Measurements from ENCODE around the gene PTPN6. TPM values are rescaled to one million over a fixed set of nuclear protein-coding genes. Genes with fewer than 3 reads are reported as not detected.
A peak's percentile ranks its signal among the peaks of the same experiment; 100 is the strongest.

Gene PTPN6
- total and polyA plus RNA-seq, 5 donors from 2014 or later = 174 to 321 (median 283) TPM

GRCh38 chr12:6935371-6936193, 15.6 kb upstream of the PTPN6 start:
- no peak for DNase-seq
- no peaks in the 10 kb centered on the region for H3K9me3 Mint-ChIP-seq
- H3K36me3 Mint-ChIP-seq = peaks cover 12% of the 10 kb centered on the region
- no peaks in the 10 kb centered on the region for H3K27me3 Mint-ChIP-seq
- Histone ChIP-seq H3K4me3 (ENCODE audit: low read depth, low read length) (no peak overlapping the region), H3K27me3 (ENCODE audit: control insufficient read depth, insufficient read depth, low read length) (no peaks in the 10 kb centered on the region), H3K27ac (ENCODE audit: insufficient read depth, low read length, poor library complexity, severe bottlenecking) (peak overlapping the region; percentile 93), H3K9me3 (ENCODE audit: control insufficient read depth in 2 of 2, low read length in 2 of 2) (no peaks in the 10 kb centered on the region), H3K36me3 (ENCODE audit: control insufficient read depth, insufficient read depth, low read length) (peaks cover 5% of the 10 kb centered on the region), H3K4me1 (ENCODE audit: control insufficient read depth, insufficient read depth, low read length, poor library complexity, severe bottlenecking) (peaks cover 34% of the 10 kb centered on the region)
- peak overlapping the region; percentile 71 to 88 (median 73) for H3K4me3 Mint-ChIP-seq
- peak overlapping the region; percentile 91 to 97 (median 95) for H3K27ac Mint-ChIP-seq
- no peak for ATAC-seq (ENCODE audit: low read depth in 2 of 2)
- H3K4me1 Mint-ChIP-seq = peaks cover 4 to 70% (median 30%) of the 10 kb centered on the region in 4 donors

GRCh38 chr12:6936194-6936635, 14.9 kb upstream of the PTPN6 start:
- H3K4me1 Mint-ChIP-seq = peaks cover 4 to 67% (median 28%) of the 10 kb centered on the region in 4 donors
- no peak overlapping the region for H3K4me3 ChIP-seq (ENCODE audit: low read depth, low read length)
- H3K9me3 Mint-ChIP-seq = no peaks in the 10 kb centered on the region
- H3K27me3 ChIP-seq (ENCODE audit: control insufficient read depth, insufficient read depth, low read length) = no peaks in the 10 kb centered on the region
- no peak for ATAC-seq (ENCODE audit: low read depth in 2 of 2)
- peak overlapping the region; percentile 91 to 97 (median 95) for H3K27ac Mint-ChIP-seq
- H3K4me3 Mint-ChIP-seq = peak overlapping the region; percentile 84 to 94 (median 89)
- peak overlapping the region; percentile 93 for H3K27ac ChIP-seq (ENCODE audit: insufficient read depth, low read length, poor library complexity, severe bottlenecking)
- H3K4me1 ChIP-seq (ENCODE audit: control insufficient read depth, insufficient read depth, low read length, poor library complexity, severe bottlenecking) = peaks cover 34% of the 10 kb centered on the region
- no peak for DNase-seq
- H3K36me3 Mint-ChIP-seq = peaks cover 12% of the 10 kb centered on the region
- H3K27me3 Mint-ChIP-seq = no peaks in the 10 kb centered on the region
- peaks cover 5% of the 10 kb centered on the region for H3K36me3 ChIP-seq (ENCODE audit: control insufficient read depth, insufficient read depth, low read length)
- H3K9me3 ChIP-seq (ENCODE audit: control insufficient read depth in 2 of 2, low read length in 2 of 2) = no peaks in the 10 kb centered on the region

GRCh38 chr12:6936636-6937480, 14.3 kb upstream of the PTPN6 start:
- Mint-ChIP-seq H3K9me3 (no peaks in the 10 kb centered on the region), H3K4me3 (peak overlapping the region; percentile 84 to 94 (median 89)), H3K4me1 (peaks cover 4 to 64% (median 28%) of the 10 kb centered on the region in 4 donors), H3K27ac (peak overlapping the region; percentile 91 to 97 (median 95)), H3K27me3 (no peaks in the 10 kb centered on the region), H3K36me3 (peaks cover 12% of the 10 kb centered on the region)
- Histone ChIP-seq H3K27me3 (ENCODE audit: control insufficient read depth, insufficient read depth, low read length) (no peaks in the 10 kb centered on the region), H3K9me3 (ENCODE audit: control insufficient read depth in 2 of 2, low read length in 2 of 2) (no peaks in the 10 kb centered on the region), H3K4me1 (ENCODE audit: control insufficient read depth, insufficient read depth, low read length, poor library complexity, severe bottlenecking) (peaks cover 34% of the 10 kb centered on the region), H3K4me3 (ENCODE audit: low read depth, low read length) (peak overlapping the region; percentile 41), H3K27ac (ENCODE audit: insufficient read depth, low read length, poor library complexity, severe bottlenecking) (peak overlapping the region; percentile 93), H3K36me3 (ENCODE audit: control insufficient read depth, insufficient read depth, low read length) (peaks cover 5% of the 10 kb centered on the region)
- DNase-seq (peak; percentile 48 to 71 (median 57)), ATAC-seq (ENCODE audit: low read depth in 2 of 2) (no peak)

GRCh38 chr12:6937481-6938352, 13.4 kb upstream of the PTPN6 start:
- Histone ChIP-seq H3K36me3 (ENCODE audit: control insufficient read depth, insufficient read depth, low read length) (peaks cover 5% of the 10 kb centered on the region), H3K4me3 (ENCODE audit: low read depth, low read length) (peak overlapping the region; percentile 44), H3K27me3 (ENCODE audit: control insufficient read depth, insufficient read depth, low read length) (no peaks in the 10 kb centered on the region), H3K27ac (ENCODE audit: insufficient read depth, low read length, poor library complexity, severe bottlenecking) (peak overlapping the region; percentile 93), H3K9me3 (ENCODE audit: control insufficient read depth in 2 of 2, low read length in 2 of 2) (no peaks in the 10 kb centered on the region), H3K4me1 (ENCODE audit: control insufficient read depth, insufficient read depth, low read length, poor library complexity, severe bottlenecking) (peaks cover 30% of the 10 kb centered on the region)
- peak; percentile 95 to 96 for ATAC-seq (ENCODE audit: low read depth in 2 of 2)
- peak; percentile 89 to 97 (median 94) for DNase-seq
- H3K27me3 Mint-ChIP-seq = no peaks in the 10 kb centered on the region
- H3K36me3 Mint-ChIP-seq = peaks cover 12% of the 10 kb centered on the region
- H3K4me1 Mint-ChIP-seq = peaks cover 3 to 61% (median 22%) of the 10 kb centered on the region in 4 donors
- no peaks in the 10 kb centered on the region for H3K9me3 Mint-ChIP-seq
- H3K4me3 Mint-ChIP-seq = peak overlapping the region; percentile 84 to 94 (median 89)
- peak overlapping the region; percentile 91 to 97 (median 97) for H3K27ac Mint-ChIP-seq

GRCh38 chr12:6938353-6939190, 12.6 kb upstream of the PTPN6 start:
- ATAC-seq (ENCODE audit: low read depth in 2 of 2) (no peak), DNase-seq (no peak)
- Mint-ChIP-seq H3K27me3 (no peaks in the 10 kb centered on the region), H3K9me3 (no peaks in the 10 kb centered on the region), H3K27ac (peak overlapping the region; percentile 77 to 97 (median 94)), H3K4me1 (peaks cover 3 to 64% (median 21%) of the 10 kb centered on the region in 4 donors), H3K36me3 (peaks cover 12% of the 10 kb centered on the region), H3K4me3 (peak overlapping the region in 3 of 4 donors; percentile 84 to 90 (median 88))
- Histone ChIP-seq H3K36me3 (ENCODE audit: control insufficient read depth, insufficient read depth, low read length) (peaks cover 5% of the 10 kb centered on the region), H3K27ac (ENCODE audit: insufficient read depth, low read length, poor library complexity, severe bottlenecking) (peak overlapping the region; percentile 93), H3K9me3 (ENCODE audit: control insufficient read depth in 2 of 2, low read length in 2 of 2) (no peaks in the 10 kb centered on the region), H3K4me3 (ENCODE audit: low read depth, low read length) (peak overlapping the region; percentile 44), H3K27me3 (ENCODE audit: control insufficient read depth, insufficient read depth, low read length) (no peaks in the 10 kb centered on the region), H3K4me1 (ENCODE audit: control insufficient read depth, insufficient read depth, low read length, poor library complexity, severe bottlenecking) (peaks cover 38% of the 10 kb centered on the region)

GRCh38 chr12:6939191-6939540, 12.0 kb upstream of the PTPN6 start:
- Histone ChIP-seq H3K27me3 (ENCODE audit: control insufficient read depth, insufficient read depth, low read length) (no peaks in the 10 kb centered on the region), H3K27ac (ENCODE audit: insufficient read depth, low read length, poor library complexity, severe bottlenecking) (no peak overlapping the region), H3K4me3 (ENCODE audit: low read depth, low read length) (no peak overlapping the region), H3K36me3 (ENCODE audit: control insufficient read depth, insufficient read depth, low read length) (peaks cover 5% of the 10 kb centered on the region), H3K9me3 (ENCODE audit: control insufficient read depth in 2 of 2, low read length in 2 of 2) (no peaks in the 10 kb centered on the region), H3K4me1 (ENCODE audit: control insufficient read depth, insufficient read depth, low read length, poor library complexity, severe bottlenecking) (peaks cover 44% of the 10 kb centered on the region)
- peak overlapping the region in 3 of 4 donors; percentile 39 to 67 (median 61) for H3K4me3 Mint-ChIP-seq
- H3K9me3 Mint-ChIP-seq = no peaks in the 10 kb centered on the region
- H3K4me1 Mint-ChIP-seq = peaks cover 6 to 59% (median 18%) of the 10 kb centered on the region in 4 donors
- DNase-seq (no peak), ATAC-seq (ENCODE audit: low read depth in 2 of 2) (no peak)
- H3K36me3 Mint-ChIP-seq = peaks cover 9% of the 10 kb centered on the region
- no peaks in the 10 kb centered on the region for H3K27me3 Mint-ChIP-seq
- H3K27ac Mint-ChIP-seq = peak overlapping the region; percentile 70 to 94 (median 77)

Data from CD4-positive, CD25-positive, alpha-beta regulatory T cell (primary cell).